Lower lobe of right lung (tissue), 2 donors: Measurements from ENCODE around the gene RPS5. TPM values are rescaled to one million over a fixed set of nuclear protein-coding genes. Genes with fewer than 3 reads are reported as not detected.
"Not testable (repeated sequence)": the region's sequence is repeated elsewhere in the genome, so short reads cannot be mapped to it uniquely, and the experiment has no call there.

Experiments used
- ATAC-seq, 2 donors: fragments of 200-7000 bp; cut with Tn5 transposase; one replicate each; pipeline ENCODE4 v1.9.1; 2020 to 2022; ENCODE audit warnings: mild to moderate bottlenecking in 2 of 2, moderate library complexity in 2 of 2
- DNase-seq: peaks from one replicate; pipeline ENCODE4 v3.0.0-alpha.2; 2020
- H3K27ac ChIP-seq: fragments of 200-600 bp; one replicate; pipeline ENCODE4 v1.8.0; 2022
- H3K27me3 ChIP-seq: fragments of 200-600 bp; one replicate; pipeline ENCODE4 v1.8.0; 2022; ENCODE audit warnings: low read depth
- H3K36me3 ChIP-seq: fragments of 200-600 bp; one replicate; pipeline ENCODE4 v1.8.0; 2022; ENCODE audit warnings: mild to moderate bottlenecking
- H3K4me1 ChIP-seq: fragments of 200-600 bp; one replicate; pipeline ENCODE4 v1.8.0; 2022
- H3K4me3 ChIP-seq: fragments of 200-600 bp; one replicate; pipeline ENCODE4 v1.8.0; 2022; ENCODE audit warnings: mild to moderate bottlenecking
- H3K9me3 ChIP-seq: fragments of 200-600 bp; one replicate; pipeline ENCODE4 v1.8.0; 2022
- CTCF ChIP-seq: fragments of 200-600 bp; IDR thresholded peaks from one replicate; pipeline ENCODE4 v1.8.0; 2022; ENCODE audit warnings: antibody characterized with exemption, mild to moderate bottlenecking
- intact Hi-C: fragments of 100-400 bp; cut with DNase I; formaldehyde crosslinking; loops from one replicate; pipeline ENCODE4 v1.11.0; 2022
- total RNA-seq: library from RNA; stranded (reverse); fragmentation: NEBNext Ultra II Directional; extraction: Animal tissue kit (Norgen Biotek cat#: 25700); gene quantifications from one replicate; pipeline ENCODE4 v1.2.1, GENCODE V29; 2021
- donor health status: DM: no; HTN: yes; CAD: no; lungs with severe emphysema.

RPS5 gene
- total RNA-seq, 1 donor from 2014 or later: 770 TPM

GRCh38 chr19:58398545-58398944 lies 11.5 kb downstream of the RPS5 start:
- Histone ChIP-seq H3K27me3 (peaks cover 18% of the 10 kb centered on the region), H3K36me3 (peaks cover 18% of the 10 kb centered on the region), H3K9me3 (no peaks in the 10 kb centered on the region), H3K4me1 (peaks cover 16% of the 10 kb centered on the region), H3K4me3 (no peak overlapping the region), H3K27ac (no peak overlapping the region)
- intact Hi-C loops: no loop called here
- no peak for ATAC-seq
- no peak for TF ChIP-seq CTCF
- no peak for DNase-seq

DNA sequence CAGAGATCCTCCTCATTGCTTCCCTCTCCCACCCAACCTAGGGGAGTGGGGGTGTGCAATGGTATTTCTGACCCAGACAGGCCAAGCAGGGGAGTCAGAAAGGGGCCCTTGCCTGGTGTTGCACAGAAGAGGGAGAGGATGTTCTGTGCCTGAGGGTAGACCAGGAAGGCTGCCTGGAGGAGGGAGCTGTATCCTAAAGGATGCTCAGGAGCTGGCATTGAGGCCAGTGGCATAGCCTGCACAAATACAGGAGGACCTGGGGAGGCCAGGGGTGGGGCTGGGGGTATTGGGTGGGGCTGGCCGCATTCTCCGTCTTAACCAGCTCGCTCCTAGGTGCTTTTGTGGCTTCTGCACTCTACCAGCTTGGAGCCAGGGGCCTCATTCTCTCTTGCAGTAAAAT lies 12.8 kb downstream of the RPS5 start:
- no peak overlapping the region for H3K4me3 ChIP-seq
- no peaks in the 10 kb centered on the region for H3K9me3 ChIP-seq
- DNase-seq (no peak), ATAC-seq (no peak)
- no peak for TF ChIP-seq CTCF
- H3K36me3 ChIP-seq: peaks cover 4% of the 10 kb centered on the region
- intact Hi-C loops: no loop called here
- H3K27ac ChIP-seq: no peak overlapping the region
- peaks cover 16% of the 10 kb centered on the region for H3K4me1 ChIP-seq
- peaks cover 18% of the 10 kb centered on the region for H3K27me3 ChIP-seq

DNA sequence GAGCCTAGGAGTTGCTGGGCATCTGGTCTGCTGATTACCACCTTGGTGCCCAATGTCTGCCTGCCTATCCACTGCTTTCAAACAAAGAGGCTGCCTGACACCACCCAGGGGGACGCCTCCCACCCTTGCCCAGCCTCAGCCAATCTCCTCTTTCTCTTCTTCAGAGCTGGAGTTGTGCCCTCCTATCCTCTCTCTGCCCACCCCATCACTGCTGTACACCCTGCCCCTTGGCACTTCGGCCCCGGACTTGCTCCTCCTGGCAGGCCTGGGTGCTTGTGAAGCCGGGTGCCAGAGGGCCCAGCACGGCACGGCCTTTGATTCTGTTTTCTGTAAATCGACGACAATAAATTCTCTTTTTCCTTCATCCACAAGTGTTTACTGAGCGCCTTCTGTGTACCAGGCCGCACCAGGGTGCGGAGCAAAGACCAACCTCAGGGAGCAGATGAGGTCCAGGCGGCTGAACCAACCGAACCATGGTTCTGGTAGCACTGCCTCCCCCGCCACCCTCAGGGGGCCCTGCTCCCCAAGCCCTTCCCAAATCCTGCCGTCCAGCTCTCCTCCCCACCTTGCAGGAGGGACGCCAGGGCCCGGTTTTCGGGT lies 13.3 kb downstream of the RPS5 start:
- H3K4me3 ChIP-seq: peak overlapping the region; percentile 71
- intact Hi-C loops: no loop called here
- H3K27ac ChIP-seq: peak overlapping the region; percentile 82
- no peaks in the 10 kb centered on the region for H3K9me3 ChIP-seq
- peaks cover 16% of the 10 kb centered on the region for H3K4me1 ChIP-seq
- no peak for TF ChIP-seq CTCF
- DNase-seq: no peak
- no peaks in the 10 kb centered on the region for H3K36me3 ChIP-seq
- ATAC-seq: no peak
- H3K27me3 ChIP-seq: peaks cover 18% of the 10 kb centered on the region

DNA sequence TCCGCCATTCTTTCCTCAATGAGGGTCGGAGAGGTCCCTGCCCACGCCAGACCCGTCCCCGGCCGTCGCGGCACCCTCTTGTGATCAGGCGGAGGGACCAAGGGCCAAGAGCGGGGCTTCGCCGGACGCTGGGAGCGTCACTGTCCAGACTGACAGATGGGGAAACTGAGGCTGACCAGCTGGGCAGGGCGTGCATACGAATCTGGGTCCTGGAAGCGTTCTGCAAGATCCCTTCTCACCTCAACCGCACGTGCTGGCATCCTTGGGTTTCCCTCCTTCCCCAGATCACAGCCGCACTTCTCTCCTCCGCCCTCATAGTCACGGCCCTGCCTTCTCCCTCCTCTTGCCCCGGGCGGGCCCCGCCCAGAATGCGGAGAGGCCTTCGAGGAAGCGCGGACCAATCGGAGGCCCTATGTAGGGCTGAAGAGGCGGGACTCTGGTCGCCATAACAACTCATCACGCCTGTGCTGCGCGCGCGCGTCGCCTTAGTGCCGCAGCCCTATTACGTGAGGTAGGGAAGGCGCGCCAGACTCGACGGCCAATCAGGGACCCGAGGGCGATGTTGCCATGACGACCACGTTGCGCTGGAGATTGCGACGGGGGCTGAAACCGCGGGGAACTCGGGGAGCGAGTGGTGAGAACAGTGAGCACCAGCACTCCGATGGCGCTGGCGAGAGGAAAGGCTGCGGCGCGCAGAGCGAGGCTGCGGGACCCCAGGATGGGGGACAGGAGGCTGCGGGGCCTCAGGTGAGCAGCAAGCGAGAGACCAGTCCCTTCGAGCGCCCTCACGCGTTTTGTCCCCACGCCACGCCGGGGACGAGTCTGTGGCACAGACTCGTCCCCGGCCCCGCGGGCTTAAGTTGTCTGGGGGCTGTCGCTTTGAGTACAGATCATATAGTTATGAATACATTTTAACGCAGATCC lies 14.1 kb downstream of the RPS5 start:
- ATAC-seq: peak; percentile 98 to 99
- no peak for TF ChIP-seq CTCF
- H3K9me3 ChIP-seq: no peaks in the 10 kb centered on the region
- DNase-seq: peak; percentile 100
- intact Hi-C loops: no loop called here
- peaks cover 16% of the 10 kb centered on the region for H3K4me1 ChIP-seq
- H3K27me3 ChIP-seq: peaks cover 13% of the 10 kb centered on the region
- H3K36me3 ChIP-seq: no peaks in the 10 kb centered on the region
- H3K4me3 ChIP-seq: peak overlapping the region; percentile 71
- H3K27ac ChIP-seq: peak overlapping the region; percentile 82

GRCh38 chr19:58401840-58402421 lies 14.9 kb downstream of the RPS5 start:
- H3K27me3 ChIP-seq: peaks cover 9% of the 10 kb centered on the region
- peak overlapping the region; percentile 82 for H3K27ac ChIP-seq
- H3K4me3 ChIP-seq: peak overlapping the region; percentile 71
- no peaks in the 10 kb centered on the region for H3K36me3 ChIP-seq
- DNase-seq: no peak
- no peak for TF ChIP-seq CTCF
- ATAC-seq: no peak
- intact Hi-C loops: no loop called here
- peaks cover 21% of the 10 kb centered on the region for H3K4me1 ChIP-seq
- no peaks in the 10 kb centered on the region for H3K9me3 ChIP-seq

DNA sequence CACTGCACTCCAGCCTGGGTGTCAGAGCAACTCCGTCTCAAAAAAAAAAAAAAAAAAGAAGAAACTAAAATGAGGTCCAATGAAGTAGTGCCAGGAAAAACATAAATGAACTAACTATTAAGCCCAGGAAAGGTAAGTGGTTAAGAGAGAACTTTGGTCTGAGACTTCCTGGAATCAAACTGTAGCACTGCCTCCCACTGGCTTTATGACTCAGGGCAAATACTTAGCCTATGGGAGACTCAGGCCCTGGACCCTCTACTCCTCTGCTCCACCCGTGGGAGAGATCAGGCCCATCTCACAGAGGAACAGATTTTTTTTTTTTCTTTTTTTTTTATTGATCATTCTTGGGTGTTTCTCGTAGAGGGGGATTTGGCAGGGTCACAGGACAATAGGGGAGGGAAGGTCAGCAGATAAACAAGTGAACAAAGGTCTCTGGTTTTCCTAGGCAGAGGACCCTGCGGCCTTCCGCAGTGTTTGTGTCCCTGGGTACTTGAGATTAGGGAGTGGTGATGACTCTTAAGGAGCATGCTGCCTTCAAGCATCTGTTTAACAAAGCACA lies 16.9 kb downstream of the RPS5 start:
- intact Hi-C loops, DNase-seq: not testable (repeated sequence)

More for the DNA sequence above, 16.9 kb downstream of the RPS5 start:
- H3K36me3 ChIP-seq, ATAC-seq, H3K4me3 ChIP-seq, H3K9me3 ChIP-seq, H3K27ac ChIP-seq, H3K27me3 ChIP-seq: not testable (repeated sequence)
- H3K4me1 ChIP-seq: peaks cover 33% of the 10 kb centered on the region
